H4 (cell line): ENCODE measurements around the gene ZBTB47. TPM values are rescaled to one million over a fixed set of nuclear protein-coding genes. Genes with fewer than 3 reads are reported as not detected.

Experiments used
- DNase-seq: peaks from one replicate; pipeline ENCODE4 v3.0.0-alpha.2; 2015; ENCODE audit warnings: low spot score
- total RNA-seq: library from RNA; depleted of rRNA; stranded (reverse); fragments of >200 nt; shearing (Covaris generic); gene quantifications from 2 replicates; pipeline ENCODE4 v1.2.3, GENCODE V29; 2014

The ZBTB47 gene
- total RNA-seq, 1 experiment from 2014 or later = 1.9 TPM

DNA sequence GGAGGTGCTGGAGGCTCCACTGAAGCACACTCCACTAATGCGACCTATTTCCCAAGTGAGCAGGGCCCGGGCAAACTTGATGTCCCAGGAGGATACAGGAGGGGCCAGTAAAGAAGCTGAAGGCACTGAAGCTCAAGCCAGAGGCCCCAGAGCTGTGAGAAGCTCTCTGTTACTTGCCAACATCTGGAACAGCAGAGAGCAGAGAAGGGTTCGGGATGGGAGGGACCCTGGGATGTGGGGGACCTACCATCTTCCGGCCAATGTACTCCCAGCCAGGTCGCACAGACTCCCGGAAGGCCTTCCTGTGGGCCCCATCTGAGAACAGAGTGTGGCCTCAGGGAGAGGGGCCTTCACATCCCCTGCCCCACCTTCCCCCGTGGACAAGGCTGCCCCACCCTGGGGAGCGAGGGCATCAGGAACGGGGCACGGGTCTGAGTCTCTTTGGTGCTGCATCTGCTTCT, 46.0 kb downstream of the ZBTB47 start:
- DNase-seq = no peak

DNA sequence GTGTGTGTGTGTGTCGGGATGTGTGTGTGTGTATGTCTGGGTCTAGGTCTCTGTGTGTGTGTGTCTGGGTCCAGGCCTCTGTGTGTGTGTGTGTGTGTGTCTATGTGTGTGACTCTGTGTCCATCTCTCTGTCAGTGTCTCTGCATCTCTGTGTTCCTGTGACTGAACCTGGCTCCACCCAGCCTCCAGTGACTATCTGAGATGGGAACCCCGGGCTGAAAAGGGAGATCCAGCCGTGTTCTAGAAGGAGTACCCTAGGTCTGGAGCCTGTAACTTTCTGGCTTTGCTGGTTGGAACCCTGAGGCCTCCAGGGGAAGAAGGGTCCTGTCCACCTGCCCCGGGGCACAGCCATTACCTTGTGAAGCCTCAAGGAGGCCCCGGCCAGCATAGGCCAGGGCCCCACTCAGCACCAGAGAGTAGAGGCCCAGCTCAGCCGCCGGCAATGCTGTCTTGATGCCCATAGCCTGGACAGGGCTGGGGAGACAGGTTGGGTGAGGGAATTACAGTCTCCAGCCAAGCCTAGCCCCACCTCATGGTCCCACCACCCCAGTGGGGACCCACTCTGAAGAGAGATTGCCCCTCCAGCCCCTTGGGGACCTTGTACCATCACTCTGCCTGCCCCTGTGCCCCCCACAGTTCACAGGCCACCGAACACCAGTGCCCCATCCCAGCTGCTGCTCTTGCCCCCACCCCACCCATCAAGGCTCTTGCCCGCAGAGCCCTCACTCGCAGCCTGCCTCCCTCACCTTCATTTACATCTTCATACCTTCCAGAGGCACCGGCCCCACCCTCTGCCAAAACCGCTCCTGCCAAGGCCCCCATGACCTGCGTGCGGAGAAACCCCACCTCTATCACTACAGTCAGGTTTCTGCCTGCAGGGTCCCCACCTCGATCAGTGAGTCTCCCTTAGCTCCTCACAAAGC, 47.1 kb downstream of the ZBTB47 start:
- DNase-seq = no peak

- peak; percentile 27 for DNase-seq
Observed at GRCh38 chr3:42701371-42702065, 48.0 kb downstream of the ZBTB47 start.

DNA sequence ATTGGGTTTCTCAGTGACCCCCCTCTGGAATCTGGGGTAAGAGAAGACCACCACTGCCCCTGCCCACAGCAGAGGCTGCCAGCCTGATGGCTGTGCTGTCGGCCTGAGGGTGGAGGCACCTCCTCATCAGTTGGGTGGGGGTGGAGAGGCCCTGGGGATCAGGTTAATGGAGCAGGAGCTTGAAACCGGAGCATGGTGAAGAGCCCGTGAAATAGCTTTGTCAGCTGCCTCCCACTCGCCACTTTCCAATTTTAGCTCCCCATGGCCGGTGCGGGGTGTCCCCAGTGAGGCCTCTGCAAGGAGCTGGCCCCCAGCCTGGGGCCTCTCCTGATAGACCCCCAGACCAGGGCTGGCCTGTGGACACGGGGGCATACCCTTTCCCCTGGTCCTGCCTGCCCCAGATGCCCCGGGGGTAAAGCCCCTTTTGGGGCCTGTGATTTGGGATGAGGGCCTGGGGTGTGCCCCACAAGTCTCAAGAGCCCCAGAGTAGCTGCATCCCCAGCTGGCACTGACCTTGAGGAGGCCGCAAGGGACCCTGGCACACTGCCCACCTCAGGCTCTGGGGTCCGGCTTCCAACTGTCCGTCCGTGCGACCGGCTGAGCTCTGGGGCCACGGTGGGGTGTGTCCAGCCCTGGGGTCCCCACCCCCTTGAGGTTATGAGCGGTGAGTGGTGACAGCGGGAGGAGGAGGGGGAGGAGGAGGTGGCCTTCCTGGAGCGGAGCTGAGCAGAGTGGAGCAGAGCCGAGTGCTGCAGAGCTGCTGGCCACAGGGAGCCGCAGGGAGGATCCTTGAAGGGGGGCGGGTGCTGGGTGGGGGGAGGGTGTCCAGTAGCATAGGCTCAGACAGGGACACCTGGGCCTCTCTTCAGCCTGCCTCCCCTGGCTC, 48.8 kb downstream of the ZBTB47 start, which contains the start of gene HHATL:
TSS of gene HHATL (minus strand) at position 733 of the 886 bp plus-strand sequence. CDS start 1,972 bp downstream, outside the sequence.
- no peak for DNase-seq

GRCh38 chr3:42702982-42703694, 49.6 kb downstream of the ZBTB47 start:
- DNase-seq = no peak

DNA sequence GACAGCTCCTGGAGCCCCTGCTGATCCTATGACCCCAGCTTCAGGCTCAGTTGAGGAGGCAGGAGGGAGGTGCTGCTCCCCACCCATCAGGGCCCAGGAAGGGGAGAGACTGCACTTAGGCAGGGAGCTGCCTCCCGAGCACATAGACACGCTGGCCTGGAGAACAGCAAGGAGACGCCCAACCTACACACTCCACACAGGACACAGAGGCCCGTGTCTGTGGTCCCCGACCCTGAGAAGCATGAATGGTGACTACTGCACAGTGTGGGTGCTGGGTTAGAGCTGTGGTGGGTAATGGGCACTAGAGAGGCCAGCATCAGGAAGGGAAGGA, 50.2 kb downstream of the ZBTB47 start:
- no peak for DNase-seq

- DNase-seq = no peak
Observed at GRCh38 chr3:42704136-42704841, 50.8 kb downstream of the ZBTB47 start.

- no peak for DNase-seq
Observed at GRCh38 chr3:42705058-42705767, 51.7 kb downstream of the ZBTB47 start.

- no peak for DNase-seq
Observed at GRCh38 chr3:42705962-42706585, 52.6 kb downstream of the ZBTB47 start.

DNA sequence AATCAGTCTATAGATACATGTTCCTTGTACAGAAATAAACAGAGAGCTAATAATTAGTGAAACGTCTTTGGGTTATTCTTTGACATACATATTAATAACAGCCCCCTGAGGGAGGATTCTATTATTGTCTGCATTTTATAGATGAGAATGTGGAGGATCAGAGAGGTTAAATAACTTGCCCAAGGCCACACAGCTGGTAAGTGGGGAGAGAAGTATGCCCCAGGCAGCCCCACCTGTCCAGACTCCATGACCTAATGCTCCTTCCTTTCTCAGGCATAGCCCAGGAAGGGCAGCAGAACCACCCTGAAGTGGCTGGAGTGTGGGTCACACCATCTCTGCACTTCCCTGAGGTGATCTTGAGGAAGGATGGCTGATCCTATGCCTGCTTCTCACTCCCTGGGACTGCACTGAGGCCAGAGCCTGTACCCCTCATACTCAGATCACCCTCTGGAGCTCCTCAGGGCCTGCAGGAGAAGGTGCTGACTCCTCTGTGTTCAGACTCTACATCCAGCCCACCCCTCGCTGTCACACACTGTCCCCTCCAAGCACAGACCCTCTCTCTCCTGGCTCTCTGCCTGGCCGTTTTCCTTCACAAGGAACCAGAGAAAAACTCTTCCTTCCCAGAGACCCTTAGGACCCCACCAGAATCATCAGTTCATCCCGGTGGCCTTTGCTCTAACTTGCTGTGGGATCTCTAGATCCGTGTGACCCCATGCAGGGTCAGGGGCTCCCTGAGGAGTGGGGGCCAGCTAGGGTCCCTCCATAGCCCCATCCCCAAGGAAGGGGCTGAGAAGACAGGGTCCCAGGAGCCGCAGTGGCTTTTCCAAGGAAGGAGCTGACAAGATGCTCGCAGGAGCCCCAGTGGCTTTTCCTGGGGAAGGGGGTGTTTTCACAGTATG, 53.5 kb downstream of the ZBTB47 start:
- no peak for DNase-seq

GRCh38 chr3:42707620-42708355, 54.3 kb downstream of the ZBTB47 start:
- no peak for DNase-seq

DNA sequence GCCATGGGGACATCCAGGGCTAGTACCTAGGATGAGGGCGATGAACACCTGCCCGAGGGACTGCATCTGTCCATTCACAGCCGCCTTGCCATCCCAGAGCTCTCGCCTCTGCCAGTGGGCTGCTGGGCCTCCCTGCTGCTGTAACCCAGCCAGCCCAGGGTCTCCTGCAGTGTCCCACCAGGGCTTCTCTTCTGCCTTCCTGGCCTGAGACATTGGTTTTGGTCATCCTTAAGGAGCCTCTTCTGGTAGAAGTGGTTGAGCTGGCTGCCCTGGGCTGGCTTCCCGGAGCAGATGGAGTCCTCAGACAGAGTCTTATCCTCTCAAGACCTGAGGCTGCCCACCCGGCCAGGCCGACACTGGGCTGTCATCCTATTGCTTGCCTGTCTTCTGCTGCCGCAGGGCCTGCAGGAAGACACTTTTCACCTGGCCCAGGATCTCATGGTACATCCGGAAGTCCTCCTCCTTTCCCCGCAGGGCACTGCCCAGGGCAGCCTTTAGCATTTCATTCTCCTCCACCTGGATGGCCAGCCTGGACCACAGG, 55.2 kb downstream of the ZBTB47 start:
- DNase-seq = no peak

DNA sequence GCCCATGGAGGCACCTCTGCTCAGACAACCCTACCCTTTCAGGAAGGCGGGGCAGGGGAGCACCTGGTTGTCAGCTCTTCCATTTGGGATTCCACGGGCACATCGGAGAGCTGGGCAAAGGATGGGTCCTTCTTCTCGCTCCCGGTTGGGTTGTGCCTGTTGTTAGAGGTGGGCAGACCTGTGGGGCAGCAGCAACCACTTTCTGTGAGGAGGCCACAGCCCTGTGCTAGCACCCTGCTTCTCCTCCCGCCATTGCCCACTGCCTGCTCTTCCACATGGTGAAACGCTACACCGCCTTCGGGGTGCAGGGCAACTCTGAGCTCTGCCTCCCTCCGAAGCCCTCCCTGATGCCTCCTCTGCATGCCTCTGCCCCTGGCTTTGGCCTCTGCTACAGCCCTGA, 56.1 kb downstream of the ZBTB47 start:
- DNase-seq = no peak

GRCh38 chr3:42710323-42711021, 57.0 kb downstream of the ZBTB47 start:
- DNase-seq = no peak

- no peak for DNase-seq
Observed at GRCh38 chr3:42711491-42712343, 58.2 kb downstream of the ZBTB47 start.

DNA sequence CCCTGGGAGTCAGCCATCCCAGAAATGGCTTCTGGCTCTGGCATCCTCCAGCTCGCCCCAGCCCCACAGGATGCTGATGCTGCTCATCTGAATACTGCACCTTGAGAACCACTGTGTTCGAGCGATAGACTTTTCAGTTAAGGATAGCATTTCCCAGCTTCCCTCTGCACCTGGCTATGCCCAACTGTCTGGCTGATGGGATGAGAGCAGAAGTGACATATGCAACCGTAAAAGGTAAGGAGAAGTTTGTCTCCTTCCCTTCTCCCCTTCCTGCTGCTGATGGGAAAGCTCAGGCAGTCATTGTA, 58.8 kb downstream of the ZBTB47 start:
- no peak for DNase-seq
